T47D (cell line): ENCODE results near the gene ATG10.
"Not testable (repeated sequence)": the region's sequence is repeated elsewhere in the genome, so short reads cannot be mapped to it uniquely, and the experiment has no call there.

Source experiments
- DNase-seq, 2 experiments: peaks; one replicate each; pipeline versions ENCODE4 v3.0.0 to v3.0.0-alpha.2; 2011 to 2012; ENCODE audit warnings: low read depth in 1 of 2, low spot score in 1 of 2
- JUND ChIP-seq: IDR thresholded peaks from 2 replicates; pipeline ENCODE4 v1.6.1; 2012; ENCODE audit warnings: low read depth
- in situ Hi-C: cut with HindIII; loops from 2 replicates; pipeline ENCODE4 v1.10.0; 2016; ENCODE audit warnings: low sequenced_read_pairs, low pct_unique_long_range_greater_than_20kb

Gene ATG10

GRCh38 chr5:82257729-82258128, 285.9 kb downstream of the ATG10 start:
- no peak for DNase-seq
- in situ Hi-C loops: no loop called here
- no peak for TF ChIP-seq JUND

- in situ Hi-C loops: no loop called here
- TF ChIP-seq JUND: no peak
- peak; percentile 24 to 29 for DNase-seq
Observed at GRCh38 chr5:82259172-82259800, 287.5 kb downstream of the ATG10 start.

- in situ Hi-C loops: no loop called here
- no peak for DNase-seq
- no peak for TF ChIP-seq JUND
Observed at GRCh38 chr5:82265047-82265446, 293.2 kb downstream of the ATG10 start.

- DNase-seq, in situ Hi-C loops: not testable (repeated sequence)
Observed at GRCh38 chr5:82267297-82267933, 295.6 kb downstream of the ATG10 start.

DNA sequence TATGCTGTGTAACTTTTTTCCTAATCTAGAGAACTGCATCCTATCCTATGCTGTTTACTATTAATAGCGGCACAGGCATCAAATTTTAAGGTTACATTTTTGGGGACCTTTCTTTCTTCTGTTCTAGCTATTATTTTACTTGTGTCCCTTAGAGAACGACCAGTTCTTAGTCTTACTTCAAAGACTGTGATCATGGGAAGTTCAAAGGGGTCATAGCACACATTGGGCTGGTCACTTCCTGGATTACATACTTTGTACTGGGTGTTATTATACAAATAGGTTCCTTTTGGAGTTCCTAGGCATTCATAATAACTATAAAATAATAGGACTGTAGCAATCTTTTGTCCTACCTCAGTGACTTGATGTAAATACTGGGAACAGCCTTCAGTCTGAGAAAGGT, 297.5 kb downstream of the ATG10 start:
- DNase-seq, in situ Hi-C loops: not testable (repeated sequence)

DNA sequence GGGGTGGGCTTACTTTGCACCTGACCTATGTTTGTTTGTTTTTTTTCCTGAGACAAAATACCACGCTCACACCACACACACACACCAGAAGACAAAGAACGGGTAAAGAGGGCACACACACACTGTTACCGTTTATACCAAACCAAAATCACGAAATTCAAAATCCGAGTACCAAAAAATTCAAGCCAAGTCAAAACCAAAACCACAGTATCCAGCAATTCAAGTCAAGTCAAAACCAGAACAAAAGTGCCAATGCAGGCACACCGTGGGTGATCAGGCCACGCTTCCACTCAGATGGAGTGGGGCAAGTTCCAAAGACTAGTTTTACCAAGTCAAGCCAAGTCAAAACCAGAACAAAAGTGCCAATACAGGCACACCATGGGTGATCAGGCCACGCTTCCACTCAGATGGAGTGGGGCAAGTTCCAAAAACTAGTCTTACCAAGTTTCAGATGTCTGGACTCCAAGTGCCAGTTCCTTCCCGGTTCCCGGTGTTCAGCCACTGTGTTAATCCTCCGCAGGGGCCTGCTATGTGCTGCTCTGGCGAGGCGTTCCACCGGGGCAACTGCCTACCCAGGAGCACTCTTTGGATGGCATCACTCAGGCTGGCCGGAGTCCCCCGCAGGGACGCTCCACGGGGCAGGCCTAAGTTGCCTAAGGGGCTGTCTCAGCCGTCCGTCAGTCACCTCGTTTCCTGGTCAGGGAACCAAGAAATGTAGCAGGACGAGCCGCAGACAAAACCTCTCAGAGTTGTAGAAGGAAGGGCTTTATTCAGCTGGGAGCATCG, 300.9 kb downstream of the ATG10 start:
- DNase-seq, in situ Hi-C loops: not testable (repeated sequence)

- in situ Hi-C loops, DNase-seq: not testable (repeated sequence)
Observed at GRCh38 chr5:82273426-82273825, 301.6 kb downstream of the ATG10 start.

GRCh38 chr5:82274343-82275211, 302.8 kb downstream of the ATG10 start:
- DNase-seq: peak in 1 of 2 experiments; percentile 26
- in situ Hi-C loops: no loop called here
- no peak for TF ChIP-seq JUND

- in situ Hi-C loops: no loop called here
- no peak for DNase-seq
- TF ChIP-seq JUND: no peak
Observed at GRCh38 chr5:82275216-82275664, 303.4 kb downstream of the ATG10 start.

- no peak for TF ChIP-seq JUND
- in situ Hi-C loops: no loop called here
- no peak for DNase-seq
Observed at GRCh38 chr5:82276800-82277612, 305.2 kb downstream of the ATG10 start.

DNA sequence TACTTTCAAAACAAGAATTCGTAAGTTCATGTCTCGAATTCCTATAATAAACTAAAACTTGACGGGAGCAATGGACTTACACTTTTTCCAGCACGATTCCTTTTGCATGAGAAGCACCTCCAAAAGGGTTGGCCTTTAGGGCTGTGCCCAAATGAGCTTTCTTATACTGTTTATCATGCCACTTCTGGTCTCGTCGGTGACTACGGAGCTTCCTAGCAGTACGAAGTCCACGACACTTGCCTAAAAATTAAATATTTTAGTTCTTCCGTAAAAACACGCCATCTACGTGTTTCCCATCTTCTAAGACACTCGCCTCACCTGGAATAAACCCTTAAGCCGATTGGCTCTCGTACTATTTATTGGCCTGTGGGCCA, 305.8 kb downstream of the ATG10 start:
- no peak for TF ChIP-seq JUND
- in situ Hi-C loops: no loop called here
- DNase-seq: no peak

GRCh38 chr5:82277987-82278710, 306.3 kb downstream of the ATG10 start, which contains the start of gene RPS23:
RPS23 (minus strand) TSS chr5:82278354; CDS start chr5:82278323, 31 bp downstream.
- no peak for TF ChIP-seq JUND
- in situ Hi-C loops: no loop called here
- DNase-seq: peak; percentile 70 to 95
